Ascending aorta (tissue), 2 donors: ENCODE data around the gene TLR3. TPM values are rescaled to one million over a fixed set of nuclear protein-coding genes. Genes with fewer than 3 reads are reported as not detected.

Experiments
- DNase-seq, 2 donors: peaks; one replicate each; pipeline ENCODE4 v3.0.0-alpha.2; 2019; ENCODE audit warnings: low spot score in 2 of 2
- H3K27ac ChIP-seq, 2 donors: fragments of 200-600 bp; sonication (generic); one replicate each; pipeline ENCODE4 v1.5.1; 2016 to 2017; ENCODE audit warnings: mild to moderate bottlenecking in 1 of 2
- H3K27me3 ChIP-seq: fragments of 200-600 bp; sonication (generic); one replicate; pipeline ENCODE4 v1.5.1; 2017
- H3K36me3 ChIP-seq, 2 donors: fragments of 200-600 bp; sonication (generic); one replicate each; pipeline ENCODE4 v1.5.1; 2016
- H3K4me1 ChIP-seq, 2 donors: fragments of 200-600 bp; sonication (generic); one replicate each; pipeline ENCODE4 v1.5.1; 2016 to 2017; ENCODE audit warnings: mild to moderate bottlenecking in 1 of 2
- H3K4me3 ChIP-seq, 2 donors: fragments of 200-600 bp; sonication (generic); one replicate each; pipeline ENCODE4 v1.5.1; 2016 to 2017; ENCODE audit warnings: mild to moderate bottlenecking in 1 of 2
- H3K9me3 ChIP-seq, 2 donors: fragments of 200-600 bp; sonication (generic); one replicate each; pipeline ENCODE4 v1.5.1; 2016
- intact Hi-C: fragments of 100-400 bp; cut with DNase I; formaldehyde crosslinking; loops from one replicate; pipeline ENCODE4 v1.15.1; 2023
- total RNA-seq: library from RNA; depleted of rRNA; stranded (reverse); fragments of >200 nt; gene quantifications from one replicate; pipeline ENCODE4 v1.1.0, GENCODE V29; 2016
- TF ChIP-seq, protein P1 (sequence below), 3 experiments: fragments of 200-600 bp in 2 of 3; fragments of 450-650 bp in 1 of 3; sonication (generic) in 2 of 3; IDR thresholded peaks; one replicate each; pipeline ENCODE4 v1.5.1; 2016 to 2019; ENCODE audit warnings: antibody characterized with exemption in 3 of 3, mild to moderate bottlenecking in 1 of 3, moderate library complexity in 1 of 3

TLR3 gene
- total RNA-seq, result 19.9 TPM

DNA sequence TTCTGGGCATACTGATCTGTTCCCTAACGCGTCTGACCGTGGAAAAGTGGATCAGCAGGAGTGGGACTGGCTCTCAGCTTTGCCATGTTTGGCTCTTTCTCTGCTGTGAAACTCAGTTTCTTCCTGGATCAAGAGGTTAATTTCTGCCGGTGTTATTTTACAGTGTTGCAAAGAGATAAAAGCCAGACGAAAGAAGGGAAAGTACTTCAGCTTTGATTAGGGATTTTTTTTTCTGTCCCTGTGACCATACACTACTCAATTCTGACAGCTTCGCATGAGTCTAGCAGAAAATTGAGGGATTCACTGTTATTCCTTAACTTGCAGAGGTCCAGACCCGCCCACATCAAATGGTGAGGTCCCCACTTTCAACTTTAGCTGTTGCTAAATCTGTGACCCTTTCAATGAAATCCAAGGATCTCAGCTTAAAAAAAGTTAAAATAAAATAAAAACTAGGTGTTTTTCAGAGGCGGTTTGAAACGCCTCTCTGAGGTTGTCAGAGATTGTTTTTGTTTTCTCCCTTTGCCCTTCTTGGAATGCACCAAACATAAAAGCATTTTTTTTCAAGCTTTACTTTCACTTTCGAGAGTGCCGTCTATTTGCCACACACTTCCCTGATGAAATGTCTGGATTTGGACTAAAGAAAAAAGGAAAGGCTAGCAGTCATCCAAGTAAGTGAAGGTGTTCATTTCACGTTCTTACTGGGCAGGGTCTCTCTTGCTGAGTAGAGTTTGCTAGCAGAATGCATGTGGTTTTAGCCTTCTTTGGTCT, at the start of gene TLR3:
TLR3 (plus strand) TSS at position 576 of the 768 bp plus-strand sequence. CDS start 7,464 bp downstream, outside the sequence.
- peak within 1 kb of the TSS; percentile 67 to 73 for H3K4me3 ChIP-seq
- intact Hi-C loops, result loop anchor here (2.0 kb wide), 1 partner anchor 70 kb away; no protein-coding TSS in a partner anchor
- H3K27ac ChIP-seq, result peak within 1 kb of the TSS; percentile 31 to 42
- H3K36me3 ChIP-seq, result no peaks in the 10 kb centered on the region
- no peak for DNase-seq
- H3K9me3 ChIP-seq, result no peaks in the 10 kb centered on the region
- no peaks in the 10 kb centered on the region for H3K27me3 ChIP-seq
- no peaks in the 10 kb centered on the region for H3K4me1 ChIP-seq
- TF ChIP-seq, protein P1, sequence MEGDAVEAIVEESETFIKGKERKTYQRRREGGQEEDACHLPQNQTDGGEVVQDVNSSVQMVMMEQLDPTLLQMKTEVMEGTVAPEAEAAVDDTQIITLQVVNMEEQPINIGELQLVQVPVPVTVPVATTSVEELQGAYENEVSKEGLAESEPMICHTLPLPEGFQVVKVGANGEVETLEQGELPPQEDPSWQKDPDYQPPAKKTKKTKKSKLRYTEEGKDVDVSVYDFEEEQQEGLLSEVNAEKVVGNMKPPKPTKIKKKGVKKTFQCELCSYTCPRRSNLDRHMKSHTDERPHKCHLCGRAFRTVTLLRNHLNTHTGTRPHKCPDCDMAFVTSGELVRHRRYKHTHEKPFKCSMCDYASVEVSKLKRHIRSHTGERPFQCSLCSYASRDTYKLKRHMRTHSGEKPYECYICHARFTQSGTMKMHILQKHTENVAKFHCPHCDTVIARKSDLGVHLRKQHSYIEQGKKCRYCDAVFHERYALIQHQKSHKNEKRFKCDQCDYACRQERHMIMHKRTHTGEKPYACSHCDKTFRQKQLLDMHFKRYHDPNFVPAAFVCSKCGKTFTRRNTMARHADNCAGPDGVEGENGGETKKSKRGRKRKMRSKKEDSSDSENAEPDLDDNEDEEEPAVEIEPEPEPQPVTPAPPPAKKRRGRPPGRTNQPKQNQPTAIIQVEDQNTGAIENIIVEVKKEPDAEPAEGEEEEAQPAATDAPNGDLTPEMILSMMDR (IDR thresholded peaks at IDR 0.05), result no peak

DNA sequence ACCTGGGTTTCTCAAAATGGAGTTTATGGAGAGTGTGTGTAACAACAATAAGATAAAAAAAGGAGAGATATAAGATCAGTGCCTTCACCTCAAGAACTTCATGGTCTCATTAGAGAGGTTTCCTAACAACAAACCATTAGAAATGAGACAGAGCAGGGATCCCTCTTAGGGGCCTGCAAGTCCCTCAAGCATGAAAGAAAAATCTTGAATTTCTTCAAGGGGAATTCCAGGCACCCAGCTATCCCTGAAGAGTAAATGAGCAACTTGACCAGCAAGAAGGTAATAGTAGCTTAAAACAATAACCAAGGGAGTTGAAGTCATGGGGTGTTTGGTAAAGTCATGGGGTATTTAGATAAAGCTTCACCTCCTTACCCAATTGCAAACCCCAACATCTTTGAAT, 49.7 kb upstream of the TLR3 start:
- TF ChIP-seq, protein P1 (IDR thresholded peaks at IDR 0.05), result no peak
- DNase-seq, result no peak
- H3K27ac ChIP-seq, result no peak overlapping the region
- H3K9me3 ChIP-seq, result no peaks in the 10 kb centered on the region
- H3K27me3 ChIP-seq, result no peaks in the 10 kb centered on the region
- no peak overlapping the region for H3K4me3 ChIP-seq
- H3K4me1 ChIP-seq, result peaks cover 0 to 8% of the 10 kb centered on the region in 2 donors
- intact Hi-C loops, result no loop called here
- H3K36me3 ChIP-seq, result no peaks in the 10 kb centered on the region

DNA sequence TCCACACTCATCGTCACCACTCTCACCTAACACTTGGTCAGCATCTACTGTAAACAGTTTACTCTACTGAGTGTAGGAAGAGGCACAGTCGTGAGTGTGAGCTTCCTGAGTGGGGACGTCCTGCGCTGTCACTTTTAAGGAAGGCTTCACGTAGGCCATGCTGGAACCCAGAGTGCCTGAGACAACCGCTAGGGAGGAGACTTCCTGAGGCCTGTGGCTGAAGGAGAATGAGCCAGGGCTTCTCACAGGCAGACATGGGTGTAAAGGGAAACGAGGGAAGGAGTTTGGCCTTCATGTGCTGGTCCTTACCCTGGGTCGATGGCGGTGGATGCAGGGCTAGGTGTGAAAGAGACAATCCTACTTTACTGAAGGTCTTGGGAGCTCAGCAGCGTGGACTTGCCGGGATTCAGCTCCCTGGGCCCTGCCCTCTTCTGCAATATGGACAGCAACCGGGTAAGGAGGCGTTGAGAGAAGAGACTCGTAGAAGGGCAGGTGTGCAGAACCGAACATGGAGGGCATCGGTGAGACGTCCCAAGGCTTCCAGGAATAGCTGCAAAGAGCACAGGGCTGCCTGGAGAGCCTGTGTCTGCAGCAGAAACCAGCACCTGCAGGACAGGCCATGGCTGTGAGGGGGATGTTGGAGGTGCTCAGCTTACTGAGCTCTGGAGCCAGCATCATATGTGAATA, 48.7 kb upstream of the TLR3 start:
- TF ChIP-seq, protein P1 (IDR thresholded peaks at IDR 0.05), result no peak
- intact Hi-C loops, result loop anchor here (5.0 kb wide), 1 partner anchor 363 kb away; no protein-coding TSS in a partner anchor
- Histone ChIP-seq H3K9me3 (no peaks in the 10 kb centered on the region), H3K27ac (no peak overlapping the region), H3K36me3 (no peaks in the 10 kb centered on the region), H3K4me1 (peaks cover 0 to 8% of the 10 kb centered on the region in 2 donors), H3K27me3 (no peaks in the 10 kb centered on the region), H3K4me3 (no peak overlapping the region)
- no peak for DNase-seq

DNA sequence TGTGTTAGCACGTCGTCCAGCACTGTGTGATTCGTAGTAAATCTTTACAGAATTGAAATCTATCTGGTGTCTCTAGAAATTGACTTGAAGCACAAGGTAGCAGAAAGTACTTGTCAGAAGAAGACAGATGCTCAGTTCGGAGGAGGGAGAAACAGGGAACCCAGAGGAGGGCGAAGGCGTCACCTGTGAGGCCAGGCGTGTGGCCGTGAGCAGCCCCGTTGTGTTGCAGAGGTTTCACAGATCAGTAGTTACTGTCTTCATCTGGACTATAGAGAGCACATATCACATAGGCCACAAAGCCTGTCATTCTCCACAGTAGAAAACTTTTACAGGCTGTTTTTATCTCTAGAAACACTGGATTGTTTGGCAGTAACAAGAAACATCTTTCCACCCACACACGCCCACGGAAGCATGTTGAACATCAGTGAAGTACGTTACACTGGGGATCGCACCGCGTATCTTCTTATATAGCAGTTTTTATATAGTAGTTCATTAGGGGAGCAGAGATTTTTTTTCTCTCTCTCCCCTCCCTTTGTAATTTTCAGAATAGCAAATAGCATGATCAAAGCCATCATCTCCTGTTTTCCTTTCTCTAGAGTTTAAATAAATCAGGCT, 48.1 kb upstream of the TLR3 start:
- no peak for DNase-seq
- peak overlapping the region in 1 of 2 donors; percentile 2 for H3K27ac ChIP-seq
- TF ChIP-seq, protein P1 (IDR thresholded peaks at IDR 0.05), result no peak

DNA sequence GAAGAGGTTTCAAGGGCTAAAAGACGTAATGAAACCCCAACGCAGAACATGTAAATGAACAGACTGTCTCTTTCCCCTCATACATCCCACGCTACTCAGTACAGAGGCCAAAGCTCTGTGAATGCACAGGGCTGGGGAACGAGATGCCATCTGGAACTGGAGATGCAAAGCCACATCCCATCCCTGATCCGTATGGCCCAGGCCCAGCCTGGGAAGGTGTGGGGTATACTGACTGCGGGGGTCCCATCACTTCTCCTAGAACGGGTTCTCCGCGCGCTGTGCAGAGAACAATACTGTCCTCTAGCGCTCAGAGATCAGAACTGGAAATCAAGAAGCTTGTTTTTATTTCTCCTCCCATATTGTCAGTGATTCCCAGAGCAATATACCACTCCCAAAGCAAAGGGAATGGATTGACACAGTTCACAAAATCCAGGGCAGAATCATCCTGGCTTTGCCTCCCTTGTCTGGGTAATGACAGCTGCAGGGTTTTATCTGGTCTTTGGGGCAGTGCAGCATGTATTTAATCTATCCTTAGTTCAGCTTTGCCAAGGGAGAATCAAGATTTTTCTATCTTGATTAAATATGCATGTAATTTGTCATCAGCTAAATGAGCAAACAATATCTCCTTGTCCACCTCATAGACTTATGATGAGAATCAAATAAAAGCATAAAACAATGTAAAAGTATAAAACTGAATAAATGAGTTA, 47.3 kb upstream of the TLR3 start:
- peak overlapping the region; percentile 45 for H3K4me3 ChIP-seq
- peak overlapping the region in 1 of 2 donors; percentile 2 for H3K27ac ChIP-seq
- DNase-seq, result no peak
- H3K4me1 ChIP-seq, result peaks cover 0 to 8% of the 10 kb centered on the region in 2 donors
- TF ChIP-seq, protein P1 (IDR thresholded peaks at IDR 0.05), result peak; percentile 71 to 91 (median 89)
- H3K27me3 ChIP-seq, result no peaks in the 10 kb centered on the region
- H3K36me3 ChIP-seq, result no peaks in the 10 kb centered on the region
- H3K9me3 ChIP-seq, result no peaks in the 10 kb centered on the region
- intact Hi-C loops, result loop anchor here (5.0 kb wide), 1 partner anchor 364 kb away; no protein-coding TSS in a partner anchor

More for the DNA sequence above, 48.1 kb upstream of the TLR3 start:
- Histone ChIP-seq H3K4me3 (peak overlapping the region; percentile 45), H3K9me3 (no peaks in the 10 kb centered on the region), H3K36me3 (no peaks in the 10 kb centered on the region), H3K4me1 (peaks cover 0 to 8% of the 10 kb centered on the region in 2 donors), H3K27me3 (no peaks in the 10 kb centered on the region)
- intact Hi-C loops, result loop anchor here (5.0 kb wide), 1 partner anchor 364 kb away; no protein-coding TSS in a partner anchor
